Psoas muscle (tissue), 8 donors: ENCODE results near the gene MEIOB. TPM values are rescaled to one million over a fixed set of nuclear protein-coding genes. Genes with fewer than 3 reads are reported as not detected.

ENCODE experiments used
- ATAC-seq, 4 donors: fragments of 200-7000 bp; cut with Tn5 transposase; one replicate each; pipeline ENCODE4 v1.9.1; 2020; ENCODE audit warnings: moderate library complexity in 3 of 4, mild to moderate bottlenecking in 2 of 4
- DNase-seq, 2 donors: peaks; one replicate each; pipeline ENCODE4 v3.0.0-alpha.2; 2020
- H3K27ac ChIP-seq: fragments of 200-600 bp; one replicate; pipeline ENCODE4 v1.8.0; 2022
- H3K27me3 ChIP-seq, 3 donors: fragments of 200-600 bp in 1 of 3; one replicate each; pipeline versions ENCODE4 v1.6.1 to v1.8.0; 2013 to 2022; ENCODE audit warnings: low read length in 2 of 3, mild to moderate bottlenecking in 2 of 3, moderate library complexity in 1 of 3; ENCODE audit not compliant: insufficient read depth in 3 of 3
- H3K36me3 ChIP-seq, 2 donors: fragments of 200-600 bp in 1 of 2; one replicate each; pipeline versions ENCODE4 v1.6.1 to v1.8.0; 2013 to 2022; ENCODE audit warnings: low read depth in 1 of 2, mild to moderate bottlenecking in 1 of 2, moderate library complexity in 1 of 2; ENCODE audit not compliant: insufficient read depth in 1 of 2
- H3K4me1 ChIP-seq: fragments of 200-600 bp; one replicate; pipeline ENCODE4 v1.8.0; 2022
- H3K4me3 ChIP-seq: fragments of 200-600 bp; one replicate; pipeline ENCODE4 v1.8.0; 2022; ENCODE audit warnings: mild to moderate bottlenecking
- H3K9me3 ChIP-seq: fragments of 200-600 bp; one replicate; pipeline ENCODE4 v1.8.0; 2022
- CTCF ChIP-seq: fragments of 200-600 bp; IDR thresholded peaks from one replicate; pipeline ENCODE4 v1.8.0; 2022; ENCODE audit warnings: antibody characterized with exemption
- WGBS, 3 donors: extraction: QIAGEN DNeasy Blood & Tissue Kit; methylation state at CpG; one replicate each; pipeline versions ENCODE4 v1.1.6 to v1.1.7; 2013; 5-methylcytosine and 5-hydroxymethylcytosine counted together
- intact Hi-C, 2 donors: fragments of 100-400 bp; cut with DNase I; formaldehyde crosslinking; loops; one replicate each; pipeline versions ENCODE4 v1.11.0 to v1.14.2; 2022
- polyA plus RNA-seq, 3 donors: library from polyadenylated mRNA; stranded (reverse); fragments of 200-250 nt; gene quantifications; one replicate each; pipeline ENCODE4 v1.2.3, GENCODE V29; 2013
- total RNA-seq, 4 donors: library from RNA; stranded (reverse); fragmentation: NEBNext Ultra II Directional in 2 of 4; extraction: Animal tissue kit (Norgen Biotek cat#: 25700) in 2 of 4; gene quantifications; one replicate each; pipeline versions ENCODE4 v1.2.1 to v1.2.4, GENCODE V29; 2021 to 2023
- donor health status: healthy with polysubstance abuse.
- donor health status: DM: no; HTN: no; CAD: no; lungs with moderate emphysema.
- donor health status: Bipolar disorder and iron deficiency.
- donor health status: healthy.
- donor health status: DM: yes; HTN: yes; CAD: no.
- donor health status: DM: no; HTN: no; CAD: no.
- donor health status: DM: no; HTN: no; CAD: no.
- donor health status: DM: yes; HTN: yes; CAD: no.

Gene MEIOB
- total and polyA plus RNA-seq, 7 donors, result not detected

DNA sequence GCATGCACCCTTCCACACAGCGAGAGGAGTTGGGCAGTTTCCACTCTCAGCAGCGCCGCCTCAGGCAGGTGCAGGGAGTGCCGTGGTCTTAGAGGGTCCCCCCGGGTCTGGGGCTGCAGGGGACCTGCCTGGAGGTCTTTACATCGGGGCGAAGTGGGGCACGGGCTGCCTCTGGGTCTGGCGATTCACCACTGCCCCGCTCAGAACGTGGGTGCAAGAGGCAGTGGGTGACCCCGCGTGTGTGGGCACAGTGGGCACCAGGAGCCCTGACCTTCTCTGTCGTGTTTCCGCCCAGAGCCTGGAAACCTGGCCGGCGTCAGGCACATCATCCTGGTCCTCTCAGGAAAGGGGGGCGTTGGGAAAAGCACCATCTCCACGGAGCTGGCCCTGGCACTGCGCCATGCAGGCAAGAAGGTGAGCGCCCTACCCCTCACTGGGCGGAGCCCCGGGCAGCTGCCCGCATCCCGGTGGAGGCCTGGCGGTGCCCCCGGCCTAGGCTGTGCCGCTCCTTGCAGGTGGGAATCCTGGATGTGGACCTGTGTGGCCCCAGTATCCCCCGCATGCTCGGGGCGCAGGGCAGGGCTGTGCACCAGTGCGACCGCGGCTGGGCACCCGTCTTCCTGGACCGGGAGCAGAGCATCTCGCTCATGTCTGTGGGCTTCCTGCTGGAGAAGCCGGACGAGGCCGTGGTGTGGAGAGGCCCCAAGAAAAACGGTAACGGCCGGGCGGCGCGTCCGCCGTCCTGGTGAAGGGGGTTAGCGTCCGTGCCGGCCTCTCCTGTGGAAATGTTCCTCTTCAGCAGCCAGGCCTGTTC, 85.5 kb downstream of the MEIOB start:
- peak in 1 of 2 donors; percentile 22 for DNase-seq
- intact Hi-C loops, result no loop called here
- TF ChIP-seq CTCF, result no peak
- H3K4me3 ChIP-seq, result no peak overlapping the region
- no peaks in the 10 kb centered on the region for H3K27me3 ChIP-seq
- peaks cover 0 to 52% of the 10 kb centered on the region in 2 donors for H3K36me3 ChIP-seq
- no peak overlapping the region for H3K27ac ChIP-seq
- ATAC-seq, result no peak
- H3K4me1 ChIP-seq, result peaks cover 16% of the 10 kb centered on the region
- no peaks in the 10 kb centered on the region for H3K9me3 ChIP-seq
- WGBS, 3 donors, result 87 to 88% (median 88%) methylated on average over 42 to 51 of the region's 51 CpGs

- Histone ChIP-seq H3K27me3 (no peaks in the 10 kb centered on the region), H3K9me3 (no peaks in the 10 kb centered on the region), H3K4me3 (no peak overlapping the region), H3K4me1 (peaks cover 22% of the 10 kb centered on the region), H3K27ac (no peak overlapping the region), H3K36me3 (peaks cover 0 to 50% of the 10 kb centered on the region in 2 donors)
- DNase-seq (peak; percentile 10 to 53), ATAC-seq (no peak)
- WGBS, 3 donors, result 83 to 88% (median 83%) methylated on average over 14 of the region's 14 CpGs
- intact Hi-C loops, result no loop called here
- no peak for TF ChIP-seq CTCF
Measured at GRCh38 chr16:1785846-1786170, 86.2 kb downstream of the MEIOB start.

GRCh38 chr16:1784977-1785845, 86.8 kb downstream of the MEIOB start:
- Histone ChIP-seq H3K9me3 (no peaks in the 10 kb centered on the region), H3K36me3 (peaks cover 0 to 54% of the 10 kb centered on the region in 2 donors), H3K4me3 (no peak overlapping the region), H3K4me1 (peaks cover 28% of the 10 kb centered on the region), H3K27ac (no peak overlapping the region), H3K27me3 (no peaks in the 10 kb centered on the region)
- DNase-seq (peak in 1 of 2 donors; percentile 45), ATAC-seq (no peak)
- intact Hi-C loops, result no loop called here
- WGBS, 3 donors, result 81 to 88% (median 83%) methylated on average over 26 of the region's 26 CpGs
- TF ChIP-seq CTCF, result no peak

Other genes with a start within 250 kb of the MEIOB start
- gene JPT2, start 193.9 kb downstream of the MEIOB start, total RNA-seq, result 10 to 100 TPM; 21.4 to 30.6 (median 25.1) TPM
- gene JPT2, start 193.9 kb downstream of the MEIOB start, polyA plus RNA-seq, result 10 to 100 TPM; 14.4 to 27.7 (median 14.6) TPM
- 10 to 100 TPM; 22.6 to 31.6 (median 24.9) TPM for gene MAPK8IP3, start 166.0 kb downstream of the MEIOB start, total RNA-seq
- gene MAPK8IP3, start 166.0 kb downstream of the MEIOB start, polyA plus RNA-seq, result 10 to 100 TPM; 11.7 to 17.0 (median 13.4) TPM
- gene NME3, start 100.6 kb downstream of the MEIOB start, total RNA-seq, result 10 to 100 TPM in 3 of 4 donors, 1 to 10 TPM in 1; 9.9 to 23.8 (median 13.8) TPM
- gene NME3, start 100.6 kb downstream of the MEIOB start, polyA plus RNA-seq, result 10 to 100 TPM; 18.8 to 27.1 (median 22.4) TPM
- gene EME2, start 99.4 kb downstream of the MEIOB start, total RNA-seq, result 10 to 100 TPM in 1 of 4 donors, 1 to 10 TPM in 3; 4.3 to 11.3 (median 5.9) TPM
- gene EME2, start 99.4 kb downstream of the MEIOB start, polyA plus RNA-seq, result 1 to 10 TPM; 2.6 to 5.2 (median 4.5) TPM
- 10 to 100 TPM; 56.3 to 75.1 (median 71.4) TPM for gene MRPS34, start 99.0 kb downstream of the MEIOB start, total RNA-seq
- 100 to 1,000 TPM in 2 of 3 donors, 10 to 100 TPM in 1; 85.6 to 172 (median 138) TPM for gene MRPS34, start 99.0 kb downstream of the MEIOB start, polyA plus RNA-seq
- gene SPSB3, start 89.6 kb downstream of the MEIOB start, total RNA-seq, result 10 to 100 TPM; 38.4 to 59.5 (median 49.9) TPM
- gene SPSB3, start 89.6 kb downstream of the MEIOB start, polyA plus RNA-seq, result 100 to 1,000 TPM in 1 of 3 donors, 10 to 100 TPM in 2; 26.3 to 108 (median 78.1) TPM
- gene NUBP2, start 89.2 kb downstream of the MEIOB start, total RNA-seq, result 10 to 100 TPM; 34.7 to 44.7 (median 38.5) TPM
- 10 to 100 TPM; 61.9 to 96.0 (median 76.1) TPM for gene NUBP2, start 89.2 kb downstream of the MEIOB start, polyA plus RNA-seq
- gene IGFALS, start 78.5 kb downstream of the MEIOB start, total RNA-seq, result under 1 TPM in 1 of 4 donors, not detected in 3; 0.22 TPM
- under 1 TPM; 0.12 to 0.38 (median 0.14) TPM for gene IGFALS, start 78.5 kb downstream of the MEIOB start, polyA plus RNA-seq
- gene HAGH, start 45.3 kb downstream of the MEIOB start, total RNA-seq, result 100 to 1,000 TPM; 123 to 167 (median 157) TPM
- 100 to 1,000 TPM; 112 to 277 (median 186) TPM for gene HAGH, start 45.3 kb downstream of the MEIOB start, polyA plus RNA-seq
- 10 to 100 TPM; 23.2 to 28.1 (median 24.1) TPM for gene FAHD1, start 45.0 kb downstream of the MEIOB start, total RNA-seq
- 10 to 100 TPM; 27.0 to 63.8 (median 30.2) TPM for gene FAHD1, start 45.0 kb downstream of the MEIOB start, polyA plus RNA-seq
- gene HS3ST6, start 46.3 kb upstream of the MEIOB start, total RNA-seq, result not detected
- not detected for gene HS3ST6, start 46.3 kb upstream of the MEIOB start, polyA plus RNA-seq
- gene MSRB1, start 71.0 kb upstream of the MEIOB start, total RNA-seq, result 10 to 100 TPM; 44.2 to 65.3 (median 53.2) TPM
- gene MSRB1, start 71.0 kb upstream of the MEIOB start, polyA plus RNA-seq, result 10 to 100 TPM; 50.4 to 83.4 (median 76.1) TPM
- gene RPL3L, start 82.5 kb upstream of the MEIOB start, total RNA-seq, result 100 to 1,000 TPM; 205 to 296 (median 233) TPM
- 100 to 1,000 TPM; 116 to 315 (median 188) TPM for gene RPL3L, start 82.5 kb upstream of the MEIOB start, polyA plus RNA-seq
- gene NDUFB10, start 87.4 kb upstream of the MEIOB start, total RNA-seq, result 100 to 1,000 TPM; 350 to 465 (median 373) TPM
- 100 to 1,000 TPM; 753 to 870 (median 797) TPM for gene NDUFB10, start 87.4 kb upstream of the MEIOB start, polyA plus RNA-seq
- gene RPS2, start 92.7 kb upstream of the MEIOB start, total RNA-seq, result 1,000 to 10,000 TPM; 1,044 to 1,902 (median 1,426) TPM
- 1,000 to 10,000 TPM; 2,097 to 3,940 (median 2,652) TPM for gene RPS2, start 92.7 kb upstream of the MEIOB start, polyA plus RNA-seq
- gene RNF151, start 94.7 kb upstream of the MEIOB start, total RNA-seq, result not detected
- not detected for gene RNF151, start 94.7 kb upstream of the MEIOB start, polyA plus RNA-seq
- 10 to 100 TPM; 31.5 to 41.8 (median 40.7) TPM for gene TBL3, start 99.9 kb upstream of the MEIOB start, total RNA-seq
- gene TBL3, start 99.9 kb upstream of the MEIOB start, polyA plus RNA-seq, result 10 to 100 TPM; 51.6 to 78.0 (median 55.8) TPM
- under 1 TPM in 1 of 4 donors, not detected in 3; 0.20 TPM for gene NOXO1, start 109.3 kb upstream of the MEIOB start, total RNA-seq
- under 1 TPM; 0.27 to 0.77 (median 0.39) TPM for gene NOXO1, start 109.3 kb upstream of the MEIOB start, polyA plus RNA-seq
- gene GFER, start 112.0 kb upstream of the MEIOB start, total RNA-seq, result 10 to 100 TPM; 18.9 to 34.2 (median 28.4) TPM
- 10 to 100 TPM; 40.0 to 53.2 (median 43.5) TPM for gene GFER, start 112.0 kb upstream of the MEIOB start, polyA plus RNA-seq
- gene SYNGR3, start 117.8 kb upstream of the MEIOB start, total RNA-seq, result under 1 TPM in 3 of 4 donors, not detected in 1; 0.24 to 0.52 (median 0.25) TPM
- gene SYNGR3, start 117.8 kb upstream of the MEIOB start, polyA plus RNA-seq, result under 1 TPM; 0.24 to 0.85 (median 0.25) TPM
- 10 to 100 TPM; 27.4 to 46.6 (median 44.8) TPM for gene ZNF598, start 137.7 kb upstream of the MEIOB start, total RNA-seq
- 10 to 100 TPM; 35.6 to 58.8 (median 51.9) TPM for gene ZNF598, start 137.7 kb upstream of the MEIOB start, polyA plus RNA-seq
- gene NPW, start 147.6 kb upstream of the MEIOB start, total RNA-seq, result under 1 TPM in 1 of 4 donors, not detected in 3; 0.66 TPM
- gene NPW, start 147.6 kb upstream of the MEIOB start, polyA plus RNA-seq, result under 1 TPM in 2 of 3 donors, not detected in 1; 0.14 to 0.43 TPM
- gene NHERF2, start 154.7 kb upstream of the MEIOB start, total RNA-seq, result 100 to 1,000 TPM in 1 of 4 donors, 10 to 100 TPM in 3; 61.6 to 156 (median 90.4) TPM
- 10 to 100 TPM; 76.4 to 90.8 (median 86.2) TPM for gene NHERF2, start 154.7 kb upstream of the MEIOB start, polyA plus RNA-seq
- 10 to 100 TPM in 1 of 4 donors, 1 to 10 TPM in 3; 3.1 to 11.9 (median 4.8) TPM for gene NTHL1, start 175.7 kb upstream of the MEIOB start, total RNA-seq
- gene NTHL1, start 175.7 kb upstream of the MEIOB start, polyA plus RNA-seq, result 10 to 100 TPM in 2 of 3 donors, 1 to 10 TPM in 1; 8.0 to 17.7 (median 16.8) TPM
- gene TSC2, start 175.8 kb upstream of the MEIOB start, total RNA-seq, result 10 to 100 TPM; 60.8 to 89.9 (median 73.8) TPM
- 10 to 100 TPM; 27.8 to 43.0 (median 29.7) TPM for gene TSC2, start 175.8 kb upstream of the MEIOB start, polyA plus RNA-seq